Activated naive CD8-positive, alpha-beta T cell (primary cell): ENCODE results near the gene NHSL2.

Experiments used
- H3K27ac Mint-ChIP-seq: one replicate; pipeline ENCODE4 v1.8.0; 2021; ENCODE audit warnings: mixed read lengths
- H3K27me3 Mint-ChIP-seq: one replicate; pipeline ENCODE4 v1.8.0; 2021; ENCODE audit warnings: mixed read lengths
- H3K36me3 Mint-ChIP-seq: one replicate; pipeline ENCODE4 v1.8.0; 2021; ENCODE audit warnings: mixed read lengths
- H3K4me1 Mint-ChIP-seq: one replicate; pipeline ENCODE4 v1.8.0; 2021; ENCODE audit warnings: low read depth, mixed read lengths
- H3K4me3 Mint-ChIP-seq: one replicate; pipeline ENCODE4 v1.8.0; 2021; ENCODE audit warnings: mild to moderate bottlenecking, mixed read lengths
- H3K9me3 Mint-ChIP-seq: one replicate; pipeline ENCODE4 v1.8.0; 2021; ENCODE audit warnings: low read depth, mixed read lengths

The NHSL2 gene

DNA sequence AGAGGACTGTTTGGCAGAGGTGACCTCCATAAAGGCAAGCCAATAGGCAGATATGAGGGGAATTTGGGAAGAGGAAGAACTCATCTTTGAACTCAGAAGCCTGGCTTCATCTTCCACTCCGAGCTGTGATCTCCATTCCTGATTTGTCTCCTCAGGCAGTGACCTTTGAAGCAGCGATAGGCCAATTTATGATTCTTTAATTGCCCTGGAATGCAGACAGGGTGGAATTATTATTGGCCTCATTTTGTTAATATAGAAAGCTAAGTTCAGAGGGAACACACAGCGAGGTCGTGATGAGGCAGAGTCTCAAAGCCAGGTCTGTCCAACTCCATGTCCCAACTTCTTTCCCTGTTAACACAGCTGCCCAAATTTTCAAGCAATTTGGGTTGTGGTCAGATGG lies 204.2 kb downstream of the NHSL2 start:
- Mint-ChIP-seq H3K36me3 (no peaks in the 10 kb centered on the region), H3K27ac (no peak overlapping the region), H3K9me3 (no peaks in the 10 kb centered on the region), H3K4me1 (no peaks in the 10 kb centered on the region), H3K27me3 (peaks cover 4% of the 10 kb centered on the region), H3K4me3 (no peak overlapping the region)

DNA sequence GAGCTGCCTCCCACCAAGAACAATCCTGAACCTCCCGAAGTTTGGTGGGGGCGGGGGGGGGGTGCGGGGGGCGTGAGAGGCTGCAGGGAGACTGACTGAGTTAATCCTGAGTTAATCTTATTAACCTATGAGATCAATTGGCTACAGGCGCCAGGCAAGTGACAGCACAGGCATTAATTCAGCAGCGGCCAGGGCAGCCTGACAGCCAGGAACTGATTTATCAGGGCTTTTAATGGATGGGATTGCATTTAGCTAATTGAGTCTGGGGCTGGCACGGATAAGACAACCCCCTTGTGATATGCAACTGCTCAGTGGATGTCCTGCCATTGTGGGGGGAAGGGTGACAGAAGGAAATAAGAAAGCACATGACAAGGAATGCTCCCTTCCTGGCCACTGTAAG lies 204.7 kb downstream of the NHSL2 start:
- Mint-ChIP-seq H3K36me3 (no peaks in the 10 kb centered on the region), H3K27ac (no peak overlapping the region), H3K4me3 (no peak overlapping the region), H3K4me1 (no peaks in the 10 kb centered on the region), H3K9me3 (no peaks in the 10 kb centered on the region), H3K27me3 (peaks cover 4% of the 10 kb centered on the region)

DNA sequence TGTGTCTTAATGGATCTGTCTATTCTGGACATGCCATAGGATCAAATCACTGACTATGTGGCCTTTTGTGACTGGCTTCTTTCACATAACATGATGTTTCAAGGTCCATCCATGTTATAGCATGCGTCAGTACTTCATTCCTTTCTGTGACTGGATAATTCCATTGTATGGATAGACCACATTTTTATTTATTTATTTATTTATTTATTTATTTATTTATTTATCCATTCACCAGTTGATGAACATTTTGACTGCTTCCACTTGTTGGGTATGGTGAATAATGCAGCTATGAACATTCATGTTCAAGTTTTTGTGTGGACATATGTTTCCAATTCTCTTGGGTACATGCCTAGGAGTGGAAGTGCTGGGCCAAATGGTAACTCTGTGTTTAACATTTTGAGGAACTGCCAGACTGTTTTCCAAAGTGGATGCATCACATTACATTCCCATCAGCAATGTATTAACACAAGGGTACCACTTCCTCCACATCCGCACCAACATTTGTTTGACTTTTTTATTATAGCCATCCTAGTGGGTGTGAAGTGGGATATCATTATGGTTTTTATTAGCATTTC lies 207.1 kb downstream of the NHSL2 start:
- H3K27ac Mint-ChIP-seq: no peak overlapping the region

GRCh38 chrX:72120837-72121236 lies 210.2 kb downstream of the NHSL2 start:
- Mint-ChIP-seq H3K27me3 (peaks cover 3% of the 10 kb centered on the region), H3K27ac (no peak overlapping the region), H3K36me3 (no peaks in the 10 kb centered on the region), H3K4me3 (no peak overlapping the region), H3K4me1 (peaks cover 21% of the 10 kb centered on the region), H3K9me3 (no peaks in the 10 kb centered on the region)

More for the DNA sequence above, 207.1 kb downstream of the NHSL2 start:
- no peaks in the 10 kb centered on the region for H3K36me3 Mint-ChIP-seq
- no peaks in the 10 kb centered on the region for H3K27me3 Mint-ChIP-seq
- H3K4me3 Mint-ChIP-seq: no peak overlapping the region
- H3K4me1 Mint-ChIP-seq: peaks cover 16% of the 10 kb centered on the region
- no peaks in the 10 kb centered on the region for H3K9me3 Mint-ChIP-seq

- Mint-ChIP-seq H3K27ac (no peak overlapping the region), H3K4me1 (peaks cover 22% of the 10 kb centered on the region), H3K27me3 (peaks cover 3% of the 10 kb centered on the region), H3K9me3 (no peaks in the 10 kb centered on the region), H3K4me3 (peak overlapping the region; percentile 38), H3K36me3 (no peaks in the 10 kb centered on the region)
These were observed 210.7 kb downstream of the NHSL2 start for GRCh38 chrX:72121383-72121782.

DNA sequence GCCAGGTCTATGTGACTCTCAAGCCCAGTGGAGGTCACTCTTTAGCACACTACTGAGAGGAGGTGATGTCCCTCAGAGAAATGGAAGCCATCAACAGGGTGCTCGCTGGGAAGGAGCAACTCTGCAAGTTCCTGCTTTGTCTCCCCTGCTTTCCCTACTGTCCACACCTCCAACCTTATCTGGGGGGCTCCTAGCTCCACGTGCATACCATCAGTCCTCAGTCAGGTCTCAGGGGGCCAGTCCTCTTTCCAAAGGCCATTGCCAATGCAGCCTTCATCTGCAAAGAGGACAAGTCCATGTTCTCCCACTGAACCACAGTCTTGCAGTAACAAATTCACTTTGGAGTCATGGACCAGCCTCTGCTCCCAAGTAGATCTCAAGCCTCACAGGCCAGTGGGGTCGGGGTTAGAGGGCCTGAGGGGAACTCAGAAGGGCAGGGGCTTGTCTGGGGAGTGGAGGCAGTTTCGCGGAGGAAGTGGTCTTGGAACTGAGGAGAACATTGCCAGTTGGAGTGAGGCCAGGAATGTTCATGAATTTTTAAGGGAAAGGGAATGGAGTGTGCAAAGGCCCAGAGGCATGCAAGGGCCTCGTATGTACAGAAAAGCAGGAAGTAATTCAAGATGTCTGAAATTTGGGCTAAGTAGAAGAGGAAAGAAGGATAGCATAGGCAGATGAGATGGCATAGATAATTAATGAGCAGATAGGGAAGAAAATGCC lies 212.1 kb downstream of the NHSL2 start:
- Mint-ChIP-seq H3K27me3 (peaks cover 3% of the 10 kb centered on the region), H3K4me1 (peaks cover 27% of the 10 kb centered on the region), H3K4me3 (peak overlapping the region; percentile 17), H3K36me3 (no peaks in the 10 kb centered on the region), H3K9me3 (no peaks in the 10 kb centered on the region), H3K27ac (no peak overlapping the region)

GRCh38 chrX:72123471-72124185 lies 213.0 kb downstream of the NHSL2 start:
- no peak overlapping the region for H3K27ac Mint-ChIP-seq
- no peaks in the 10 kb centered on the region for H3K36me3 Mint-ChIP-seq
- H3K4me1 Mint-ChIP-seq: peaks cover 27% of the 10 kb centered on the region
- H3K27me3 Mint-ChIP-seq: peaks cover 3% of the 10 kb centered on the region
- H3K4me3 Mint-ChIP-seq: no peak overlapping the region
- H3K9me3 Mint-ChIP-seq: no peaks in the 10 kb centered on the region

- H3K4me3 Mint-ChIP-seq: no peak overlapping the region
- H3K9me3 Mint-ChIP-seq: no peaks in the 10 kb centered on the region
- H3K4me1 Mint-ChIP-seq: peaks cover 27% of the 10 kb centered on the region
- H3K36me3 Mint-ChIP-seq: no peaks in the 10 kb centered on the region
- peaks cover 6% of the 10 kb centered on the region for H3K27me3 Mint-ChIP-seq
- H3K27ac Mint-ChIP-seq: no peak overlapping the region
These were observed 214.0 kb downstream of the NHSL2 start for GRCh38 chrX:72124540-72125201.

- peaks cover 6% of the 10 kb centered on the region for H3K27me3 Mint-ChIP-seq
- H3K36me3 Mint-ChIP-seq: no peaks in the 10 kb centered on the region
- no peaks in the 10 kb centered on the region for H3K9me3 Mint-ChIP-seq
- peaks cover 27% of the 10 kb centered on the region for H3K4me1 Mint-ChIP-seq
- H3K27ac Mint-ChIP-seq: no peak overlapping the region
- no peak overlapping the region for H3K4me3 Mint-ChIP-seq
These were observed 214.8 kb downstream of the NHSL2 start for GRCh38 chrX:72125331-72126047.

DNA sequence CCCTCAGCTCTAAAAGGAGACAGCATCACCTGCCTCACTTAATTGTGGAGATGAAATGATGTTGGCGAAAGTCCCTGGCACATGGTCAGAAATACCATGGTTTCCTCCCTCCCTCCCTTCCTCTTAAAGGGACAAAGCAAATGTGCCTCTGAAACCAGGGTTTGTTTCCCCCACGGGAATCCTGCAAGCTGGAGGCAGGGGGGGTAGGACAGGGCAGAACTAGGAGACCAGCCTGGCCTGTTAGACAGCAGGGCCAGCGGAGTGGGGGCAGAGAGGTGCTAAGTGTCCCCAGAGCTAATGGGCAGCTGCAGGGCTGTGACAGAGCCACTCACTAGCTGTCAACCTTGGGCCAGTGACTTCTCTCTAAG lies 215.4 kb downstream of the NHSL2 start:
- no peak overlapping the region for H3K4me3 Mint-ChIP-seq
- H3K27me3 Mint-ChIP-seq: peaks cover 6% of the 10 kb centered on the region
- H3K36me3 Mint-ChIP-seq: no peaks in the 10 kb centered on the region
- H3K27ac Mint-ChIP-seq: no peak overlapping the region
- peaks cover 25% of the 10 kb centered on the region for H3K4me1 Mint-ChIP-seq
- H3K9me3 Mint-ChIP-seq: no peaks in the 10 kb centered on the region

GRCh38 chrX:72126539-72127140 lies 216.0 kb downstream of the NHSL2 start:
- H3K27me3 Mint-ChIP-seq: peaks cover 6% of the 10 kb centered on the region
- H3K4me1 Mint-ChIP-seq: peaks cover 21% of the 10 kb centered on the region
- no peak overlapping the region for H3K4me3 Mint-ChIP-seq

DNA sequence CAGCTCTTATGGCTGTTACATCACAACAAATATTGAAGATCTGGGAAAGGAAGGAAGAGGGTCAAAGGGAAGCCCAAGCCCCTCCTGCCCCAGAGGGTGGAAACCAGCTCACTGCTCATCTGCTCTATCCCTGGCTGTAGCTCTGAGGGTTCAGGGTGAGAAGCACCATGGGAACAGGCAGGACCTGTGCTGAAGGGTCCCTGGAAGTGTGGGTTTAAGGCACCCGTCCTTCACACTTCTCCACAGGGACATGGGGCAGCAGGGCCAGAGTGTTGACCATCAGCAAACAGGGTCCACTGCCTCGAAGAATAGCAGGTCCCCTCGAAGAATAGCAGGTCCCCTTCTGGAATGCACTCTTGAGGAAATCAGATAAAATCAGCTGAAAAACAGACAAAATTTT lies 216.7 kb downstream of the NHSL2 start:
- no peaks in the 10 kb centered on the region for H3K36me3 Mint-ChIP-seq
- H3K4me1 Mint-ChIP-seq: peaks cover 16% of the 10 kb centered on the region
- H3K27me3 Mint-ChIP-seq: peaks cover 6% of the 10 kb centered on the region
- H3K9me3 Mint-ChIP-seq: no peaks in the 10 kb centered on the region
- no peak overlapping the region for H3K27ac Mint-ChIP-seq
- no peak overlapping the region for H3K4me3 Mint-ChIP-seq

More at GRCh38 chrX:72126539-72127140, 216.0 kb downstream of the NHSL2 start:
- Mint-ChIP-seq H3K9me3 (no peaks in the 10 kb centered on the region), H3K27ac (no peak overlapping the region), H3K36me3 (no peaks in the 10 kb centered on the region)

DNA sequence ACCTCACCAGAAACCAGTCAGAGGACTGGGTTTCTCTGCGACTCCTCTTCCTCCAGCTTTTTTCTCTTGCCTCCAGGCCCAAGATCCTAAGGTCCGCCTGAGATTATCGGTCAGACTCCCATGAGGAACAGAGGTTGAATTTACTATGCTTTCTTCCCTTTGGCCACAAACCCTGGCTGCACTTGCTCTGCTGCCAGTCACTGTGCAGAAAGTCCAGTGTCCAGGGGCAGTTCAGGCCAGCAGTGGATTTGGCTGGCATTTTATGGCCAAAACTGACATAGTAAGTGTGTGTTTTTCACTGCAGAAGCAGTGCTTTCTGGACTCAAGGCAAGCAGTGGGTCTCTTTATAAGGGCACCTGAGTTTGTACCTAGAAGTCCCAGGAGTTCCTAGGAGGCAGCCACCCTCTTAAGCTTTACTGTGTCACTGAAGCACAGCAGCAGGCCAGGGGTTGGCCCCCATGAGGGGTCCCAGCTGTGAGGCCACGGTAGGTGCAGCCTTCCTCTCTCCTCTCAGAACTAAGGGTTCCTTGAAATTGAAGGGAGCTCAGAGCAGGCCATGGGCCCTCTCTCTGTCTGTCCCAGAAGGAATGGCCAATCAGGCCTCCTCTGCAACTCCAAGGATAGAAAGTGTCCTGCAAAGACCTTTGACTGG lies 217.7 kb downstream of the NHSL2 start:
- H3K27ac Mint-ChIP-seq: no peak overlapping the region
- H3K36me3 Mint-ChIP-seq: no peaks in the 10 kb centered on the region
- H3K4me1 Mint-ChIP-seq: peaks cover 13% of the 10 kb centered on the region
- peaks cover 7% of the 10 kb centered on the region for H3K27me3 Mint-ChIP-seq
- no peak overlapping the region for H3K4me3 Mint-ChIP-seq
- H3K9me3 Mint-ChIP-seq: no peaks in the 10 kb centered on the region

- Mint-ChIP-seq H3K9me3 (no peaks in the 10 kb centered on the region), H3K36me3 (no peaks in the 10 kb centered on the region), H3K27me3 (peaks cover 9% of the 10 kb centered on the region), H3K4me3 (no peak overlapping the region), H3K27ac (no peak overlapping the region), H3K4me1 (peaks cover 13% of the 10 kb centered on the region)
These were observed 218.2 kb downstream of the NHSL2 start for GRCh38 chrX:72128881-72129280.
